KOPT-K1 (cell line): ENCODE measurements around the gene ITGA5.

ENCODE experiments used
- H3K27ac ChIP-seq: fragments of 200-600 bp; sonication (generic); 2 replicates; pipeline ENCODE4 v1.5.1; 2016; ENCODE audit warnings: antibody characterized with exemption, mild to moderate bottlenecking, low read depth, low read length; ENCODE audit not compliant: poor library complexity, severe bottlenecking
- H3K36me3 ChIP-seq: fragments of 200-600 bp; sonication (generic); 2 replicates; pipeline ENCODE4 v1.5.1; 2017; ENCODE audit warnings: antibody characterized with exemption, mild to moderate bottlenecking, low read length, moderate library complexity; ENCODE audit not compliant: insufficient read depth
- H3K9me3 ChIP-seq: fragments of 200-600 bp; sonication (generic); 2 replicates; pipeline ENCODE4 v1.5.1; 2017; ENCODE audit warnings: antibody characterized with exemption, low read length, mild to moderate bottlenecking; ENCODE audit not compliant: insufficient read depth, poor library complexity, severe bottlenecking

ITGA5 gene

GRCh38 chr12:54439521-54440255 is 20.6 kb upstream of the ITGA5 start:
- H3K9me3 ChIP-seq: no peaks in the 10 kb centered on the region
- H3K36me3 ChIP-seq: no peaks in the 10 kb centered on the region
- H3K27ac ChIP-seq: no peak overlapping the region

- no peaks in the 10 kb centered on the region for H3K36me3 ChIP-seq
- H3K27ac ChIP-seq: no peak overlapping the region
- no peaks in the 10 kb centered on the region for H3K9me3 ChIP-seq
Observed at GRCh38 chr12:54439096-54439495, 20.0 kb upstream of the ITGA5 start.

- Histone ChIP-seq H3K27ac (no peak overlapping the region), H3K9me3 (no peaks in the 10 kb centered on the region), H3K36me3 (no peaks in the 10 kb centered on the region)
Observed at GRCh38 chr12:54438517-54438916, 19.5 kb upstream of the ITGA5 start.

- Histone ChIP-seq H3K27ac (no peak overlapping the region), H3K9me3 (no peaks in the 10 kb centered on the region), H3K36me3 (no peaks in the 10 kb centered on the region)
Observed at GRCh38 chr12:54437697-54438096, 18.6 kb upstream of the ITGA5 start.

GRCh38 chr12:54437243-54437642 is 18.2 kb upstream of the ITGA5 start:
- no peaks in the 10 kb centered on the region for H3K36me3 ChIP-seq
- no peaks in the 10 kb centered on the region for H3K9me3 ChIP-seq
- H3K27ac ChIP-seq: no peak overlapping the region

- H3K27ac ChIP-seq: no peak overlapping the region
- no peaks in the 10 kb centered on the region for H3K36me3 ChIP-seq
- no peaks in the 10 kb centered on the region for H3K9me3 ChIP-seq
Observed at GRCh38 chr12:54432815-54433164, 13.7 kb upstream of the ITGA5 start.

- no peak overlapping the region for H3K27ac ChIP-seq
- H3K36me3 ChIP-seq: no peaks in the 10 kb centered on the region
- no peaks in the 10 kb centered on the region for H3K9me3 ChIP-seq
Observed at GRCh38 chr12:54431911-54432814, 13.1 kb upstream of the ITGA5 start.

- no peaks in the 10 kb centered on the region for H3K36me3 ChIP-seq
- H3K27ac ChIP-seq: no peak overlapping the region
- H3K9me3 ChIP-seq: no peaks in the 10 kb centered on the region
Observed at GRCh38 chr12:54430471-54431069, 11.5 kb upstream of the ITGA5 start.

- H3K27ac ChIP-seq: no peak overlapping the region
Observed at GRCh38 chr12:54429014-54429471, 10.0 kb upstream of the ITGA5 start.

GRCh38 chr12:54428050-54429013 is 9.3 kb upstream of the ITGA5 start:
- H3K27ac ChIP-seq: no peak overlapping the region
- H3K36me3 ChIP-seq: no peaks in the 10 kb centered on the region
- no peaks in the 10 kb centered on the region for H3K9me3 ChIP-seq

More at GRCh38 chr12:54429014-54429471, 10.0 kb upstream of the ITGA5 start:
- Histone ChIP-seq H3K36me3 (no peaks in the 10 kb centered on the region), H3K9me3 (no peaks in the 10 kb centered on the region)

GRCh38 chr12:54427106-54427505 is 8.0 kb upstream of the ITGA5 start:
- H3K36me3 ChIP-seq: no peaks in the 10 kb centered on the region
- H3K27ac ChIP-seq: no peak overlapping the region
- H3K9me3 ChIP-seq: no peaks in the 10 kb centered on the region

GRCh38 chr12:54426690-54427089 is 7.6 kb upstream of the ITGA5 start:
- Histone ChIP-seq H3K9me3 (no peaks in the 10 kb centered on the region), H3K27ac (no peak overlapping the region), H3K36me3 (no peaks in the 10 kb centered on the region)

GRCh38 chr12:54425702-54426101 is 6.6 kb upstream of the ITGA5 start:
- H3K36me3 ChIP-seq: no peaks in the 10 kb centered on the region
- no peaks in the 10 kb centered on the region for H3K9me3 ChIP-seq
- H3K27ac ChIP-seq: no peak overlapping the region

GRCh38 chr12:54424224-54424623 is 5.2 kb upstream of the ITGA5 start:
- Histone ChIP-seq H3K9me3 (no peaks in the 10 kb centered on the region), H3K36me3 (no peaks in the 10 kb centered on the region), H3K27ac (no peak overlapping the region)
